Tibial nerve (tissue), 4 donors: Measurements from ENCODE around the gene PROSER2. TPM values are rescaled to one million over a fixed set of nuclear protein-coding genes. Genes with fewer than 3 reads are reported as not detected.

Source experiments
- DNase-seq, 2 donors: peaks; one replicate each; pipeline ENCODE4 v3.0.0-alpha.2; 2019; ENCODE audit warnings: low spot score in 2 of 2
- H3K27ac ChIP-seq, 4 donors: fragments of 200-600 bp; sonication (generic) in 3 of 4; one replicate each; pipeline ENCODE4 v1.5.1; 2017 to 2019; ENCODE audit warnings: mild to moderate bottlenecking in 1 of 4
- H3K27me3 ChIP-seq, 2 donors: fragments of 200-600 bp; sonication (generic) in 1 of 2; one replicate each; pipeline versions ENCODE4 v1.5.1 to v1.6.0; 2017 to 2019
- H3K36me3 ChIP-seq, 3 donors: fragments of 200-600 bp; sonication (generic); one replicate each; pipeline ENCODE4 v1.5.1; 2018 to 2019
- H3K4me1 ChIP-seq, 4 donors: fragments of 200-600 bp; sonication (generic) in 3 of 4; one replicate each; pipeline ENCODE4 v1.5.1; 2017 to 2019
- H3K4me3 ChIP-seq, 4 donors: fragments of 200-600 bp; sonication (generic) in 3 of 4; one replicate each; pipeline ENCODE4 v1.5.1; 2017 to 2019; ENCODE audit warnings: mild to moderate bottlenecking in 1 of 4, moderate library complexity in 1 of 4
- H3K9me3 ChIP-seq, 4 donors: fragments of 200-600 bp; sonication (generic) in 3 of 4; one replicate each; pipeline ENCODE4 v1.5.1; 2017 to 2019
- EP300 ChIP-seq, 2 donors: sonication (generic); formaldehyde crosslinking; IDR thresholded peaks; one replicate each; pipeline ENCODE4 v1.6.1; 2017; ENCODE audit warnings: antibody characterized with exemption in 2 of 2, mild to moderate bottlenecking in 1 of 2
- POLR2A ChIP-seq, 2 donors: fragments of 450-650 bp; IDR thresholded peaks; one replicate each; pipeline ENCODE4 v1.6.1; 2017; ENCODE audit warnings: antibody characterized with exemption in 2 of 2, mild to moderate bottlenecking in 2 of 2, moderate library complexity in 2 of 2
- WGBS, 2 donors: methylation state at CpG; one replicate each; pipeline ENCODE4 v1.1.5; 2018; 5-methylcytosine and 5-hydroxymethylcytosine counted together
- total RNA-seq, 4 donors: library from RNA; depleted of rRNA; stranded (reverse); fragments of >200 nt; gene quantifications; one replicate each; pipeline ENCODE4 v1.1.0, GENCODE V29; 2016
- TF ChIP-seq, protein P1 (sequence below), 5 experiments: fragments of 200-600 bp in 3 of 5; fragments of 450-650 bp in 2 of 5; sonication (generic) in 3 of 5; IDR thresholded peaks; one replicate each; pipeline ENCODE4 v1.5.1; 2016 to 2019; ENCODE audit warnings: antibody characterized with exemption in 5 of 5, mild to moderate bottlenecking in 3 of 5, moderate library complexity in 2 of 5

Gene PROSER2
- total RNA-seq, 4 donors from 2014 or later = 71.1 to 98.4 (median 75.6) TPM

GRCh38 chr10:11910102-11910501 lies 86.9 kb downstream of the PROSER2 start:
- 75 to 91% methylated on average over 10 of the region's 10 CpGs for WGBS, 2 donors
- H3K9me3 ChIP-seq = no peaks in the 10 kb centered on the region
- no peak overlapping the region for H3K4me3 ChIP-seq
- peaks cover 0 to 5% (median 0%) of the 10 kb centered on the region in 4 donors for H3K4me1 ChIP-seq
- no peak for DNase-seq
- no peak for TF ChIP-seq POLR2A (IDR thresholded peaks at IDR 0.05)
- no peak for TF ChIP-seq EP300 (IDR thresholded peaks at IDR 0.05)
- TF ChIP-seq, protein P1, sequence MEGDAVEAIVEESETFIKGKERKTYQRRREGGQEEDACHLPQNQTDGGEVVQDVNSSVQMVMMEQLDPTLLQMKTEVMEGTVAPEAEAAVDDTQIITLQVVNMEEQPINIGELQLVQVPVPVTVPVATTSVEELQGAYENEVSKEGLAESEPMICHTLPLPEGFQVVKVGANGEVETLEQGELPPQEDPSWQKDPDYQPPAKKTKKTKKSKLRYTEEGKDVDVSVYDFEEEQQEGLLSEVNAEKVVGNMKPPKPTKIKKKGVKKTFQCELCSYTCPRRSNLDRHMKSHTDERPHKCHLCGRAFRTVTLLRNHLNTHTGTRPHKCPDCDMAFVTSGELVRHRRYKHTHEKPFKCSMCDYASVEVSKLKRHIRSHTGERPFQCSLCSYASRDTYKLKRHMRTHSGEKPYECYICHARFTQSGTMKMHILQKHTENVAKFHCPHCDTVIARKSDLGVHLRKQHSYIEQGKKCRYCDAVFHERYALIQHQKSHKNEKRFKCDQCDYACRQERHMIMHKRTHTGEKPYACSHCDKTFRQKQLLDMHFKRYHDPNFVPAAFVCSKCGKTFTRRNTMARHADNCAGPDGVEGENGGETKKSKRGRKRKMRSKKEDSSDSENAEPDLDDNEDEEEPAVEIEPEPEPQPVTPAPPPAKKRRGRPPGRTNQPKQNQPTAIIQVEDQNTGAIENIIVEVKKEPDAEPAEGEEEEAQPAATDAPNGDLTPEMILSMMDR (IDR thresholded peaks at IDR 0.05) = no peak
- no peak overlapping the region for H3K27ac ChIP-seq
- no peaks in the 10 kb centered on the region for H3K36me3 ChIP-seq
- H3K27me3 ChIP-seq = no peaks in the 10 kb centered on the region

GRCh38 chr10:11913079-11913641 lies 90.0 kb downstream of the PROSER2 start:
- H3K36me3 ChIP-seq = no peaks in the 10 kb centered on the region
- WGBS, 2 donors = 44 to 48% methylated on average over 11 of the region's 11 CpGs
- TF ChIP-seq EP300 (IDR thresholded peaks at IDR 0.05) (no peak), POLR2A (IDR thresholded peaks at IDR 0.05) (no peak)
- TF ChIP-seq, protein P1 (IDR thresholded peaks at IDR 0.05) = no peak
- no peak overlapping the region for H3K27ac ChIP-seq
- peaks cover 0 to 5% (median 0%) of the 10 kb centered on the region in 4 donors for H3K4me1 ChIP-seq
- H3K4me3 ChIP-seq = no peak overlapping the region
- DNase-seq = no peak
- no peaks in the 10 kb centered on the region for H3K27me3 ChIP-seq
- no peaks in the 10 kb centered on the region for H3K9me3 ChIP-seq

DNA sequence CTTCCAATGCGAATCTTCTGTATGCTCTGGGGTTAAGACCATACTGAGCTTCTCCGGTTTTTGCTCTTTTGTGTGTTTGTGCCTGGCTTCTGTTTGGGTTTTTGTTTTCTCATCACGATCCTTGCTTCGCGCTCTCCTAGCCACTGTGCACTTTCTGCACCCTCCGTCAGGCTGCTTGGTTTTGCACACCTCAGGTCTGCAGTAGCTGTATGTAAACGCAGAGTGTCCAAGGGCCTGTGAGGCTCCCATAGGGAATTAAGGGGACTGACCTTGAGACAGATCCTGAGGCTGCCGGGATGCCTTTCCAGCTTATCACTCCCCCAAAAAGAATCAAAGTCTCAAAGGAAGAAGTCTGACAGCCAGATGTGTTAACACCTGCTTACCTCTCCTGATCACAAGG lies 95.2 kb downstream of the PROSER2 start:
- TF ChIP-seq EP300 (IDR thresholded peaks at IDR 0.05) = no peak
- TF ChIP-seq, protein P1 (IDR thresholded peaks at IDR 0.05) = no peak
- no peak for TF ChIP-seq POLR2A (IDR thresholded peaks at IDR 0.05)
- peaks cover 0 to 3% (median 0%) of the 10 kb centered on the region in 4 donors for H3K4me1 ChIP-seq
- H3K4me3 ChIP-seq = no peak overlapping the region
- H3K36me3 ChIP-seq = peaks cover 0 to 42% (median 5%) of the 10 kb centered on the region in 3 donors
- H3K27ac ChIP-seq = no peak overlapping the region
- H3K27me3 ChIP-seq = no peaks in the 10 kb centered on the region
- H3K9me3 ChIP-seq = no peaks in the 10 kb centered on the region
- WGBS, 2 donors = 79 to 84% methylated on average over 8 of the region's 8 CpGs
- no peak for DNase-seq

- Histone ChIP-seq H3K27me3 (no peaks in the 10 kb centered on the region), H3K36me3 (peaks cover 0 to 51% (median 5%) of the 10 kb centered on the region in 3 donors), H3K9me3 (no peaks in the 10 kb centered on the region), H3K4me1 (no peaks in the 10 kb centered on the region), H3K4me3 (no peak overlapping the region), H3K27ac (no peak overlapping the region)
- TF ChIP-seq POLR2A (IDR thresholded peaks at IDR 0.05) (no peak), EP300 (IDR thresholded peaks at IDR 0.05) (no peak)
- TF ChIP-seq, protein P1 (IDR thresholded peaks at IDR 0.05) = no peak
- DNase-seq = no peak
- WGBS, 2 donors = 90% methylated on average over 7 of the region's 7 CpGs
These were observed 96.1 kb downstream of the PROSER2 start for GRCh38 chr10:11919271-11919670.

Other genes starting within 250 kb of the PROSER2 start
- gene USP6NL, start 211.7 kb upstream of the PROSER2 start, total RNA-seq = 10 to 100 TPM; 21.8 to 33.9 (median 25.0) TPM
- gene ECHDC3, start 81.0 kb upstream of the PROSER2 start, total RNA-seq = 10 to 100 TPM; 48.6 to 91.3 (median 66.9) TPM
- 10 to 100 TPM; 23.7 to 27.3 (median 24.7) TPM for gene UPF2, start 219.5 kb downstream of the PROSER2 start, total RNA-seq
- gene DHTKD1, start 245.6 kb downstream of the PROSER2 start, total RNA-seq = 10 to 100 TPM; 20.1 to 42.8 (median 29.1) TPM